ENCODE data around the gene TNIK. TPM values are rescaled to one million over a fixed set of nuclear protein-coding genes. Genes with fewer than 3 reads are reported as not detected.

TNIK gene
- total and polyA plus RNA-seq, 2 of the 4 experiments (the other 2 are of a cell fraction) = 3.4 to 6.3 TPM

DNA sequence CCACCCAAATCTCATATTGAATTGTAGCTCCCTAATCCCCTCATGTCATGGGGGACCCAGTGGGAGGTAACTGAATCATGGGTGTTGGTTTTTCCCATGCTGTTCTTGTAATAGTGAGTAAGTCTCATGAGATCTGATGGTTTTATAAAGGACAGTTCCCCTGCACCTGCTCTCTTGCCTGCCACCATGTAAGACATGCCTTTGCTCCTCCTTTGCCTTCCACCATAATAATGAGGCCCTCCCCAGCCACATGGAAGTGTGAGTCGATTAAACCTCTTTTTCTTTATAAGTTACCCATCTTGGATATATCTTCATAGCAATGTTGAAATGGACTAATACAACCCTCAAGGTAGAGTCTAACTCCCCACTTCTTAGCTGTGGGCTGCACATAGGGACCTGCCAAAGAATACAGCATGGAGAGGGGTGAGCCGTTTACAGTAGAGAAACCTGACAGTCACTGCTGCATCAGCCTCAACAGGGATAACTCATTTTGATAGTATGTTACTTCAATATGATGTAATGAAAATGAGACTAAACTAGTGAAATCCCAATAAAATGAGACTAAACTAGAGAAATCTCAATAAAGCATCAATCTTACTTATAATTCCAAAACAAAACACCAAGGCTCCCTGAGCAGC lies 117.3 kb downstream of the TNIK start:
- H3K56ac ChIP-seq (ENCODE audit: extremely low read depth, insufficient read depth, low read length) = no peak overlapping the region
- no peak overlapping the region for H2AK9ac ChIP-seq (replicated peaks; ENCODE audit: low read depth, low read length, poor library complexity)
- no peak overlapping the region for H4K91ac ChIP-seq (ENCODE audit: insufficient read depth, low read depth, low read length)
- TF ChIP-seq BHLHE40 (IDR thresholded peaks at IDR 0.05; ENCODE audit: low read depth, low read length) = no peak
- TF ChIP-seq MAFK (IDR thresholded peaks at IDR 0.05; ENCODE audit: low read depth, low read length) = no peak
- TF ChIP-seq POLR2A (IDR thresholded peaks at IDR 0.05; ENCODE audit: low read depth, low read length) = no peak
- TF ChIP-seq, protein P1, sequence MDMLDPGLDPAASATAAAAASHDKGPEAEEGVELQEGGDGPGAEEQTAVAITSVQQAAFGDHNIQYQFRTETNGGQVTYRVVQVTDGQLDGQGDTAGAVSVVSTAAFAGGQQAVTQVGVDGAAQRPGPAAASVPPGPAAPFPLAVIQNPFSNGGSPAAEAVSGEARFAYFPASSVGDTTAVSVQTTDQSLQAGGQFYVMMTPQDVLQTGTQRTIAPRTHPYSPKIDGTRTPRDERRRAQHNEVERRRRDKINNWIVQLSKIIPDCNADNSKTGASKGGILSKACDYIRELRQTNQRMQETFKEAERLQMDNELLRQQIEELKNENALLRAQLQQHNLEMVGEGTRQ (IDR thresholded peaks at IDR 0.05; ENCODE audit: low read depth, low read length) = no peak
- no peak for TF ChIP-seq NFE2L2 (IDR thresholded peaks at IDR 0.05; ENCODE audit: low read depth, low read length)
- no peak for TF ChIP-seq MAZ (IDR thresholded peaks at IDR 0.05; ENCODE audit: borderline replicate concordance, low read depth, low read length)
- TF ChIP-seq, protein P2, sequence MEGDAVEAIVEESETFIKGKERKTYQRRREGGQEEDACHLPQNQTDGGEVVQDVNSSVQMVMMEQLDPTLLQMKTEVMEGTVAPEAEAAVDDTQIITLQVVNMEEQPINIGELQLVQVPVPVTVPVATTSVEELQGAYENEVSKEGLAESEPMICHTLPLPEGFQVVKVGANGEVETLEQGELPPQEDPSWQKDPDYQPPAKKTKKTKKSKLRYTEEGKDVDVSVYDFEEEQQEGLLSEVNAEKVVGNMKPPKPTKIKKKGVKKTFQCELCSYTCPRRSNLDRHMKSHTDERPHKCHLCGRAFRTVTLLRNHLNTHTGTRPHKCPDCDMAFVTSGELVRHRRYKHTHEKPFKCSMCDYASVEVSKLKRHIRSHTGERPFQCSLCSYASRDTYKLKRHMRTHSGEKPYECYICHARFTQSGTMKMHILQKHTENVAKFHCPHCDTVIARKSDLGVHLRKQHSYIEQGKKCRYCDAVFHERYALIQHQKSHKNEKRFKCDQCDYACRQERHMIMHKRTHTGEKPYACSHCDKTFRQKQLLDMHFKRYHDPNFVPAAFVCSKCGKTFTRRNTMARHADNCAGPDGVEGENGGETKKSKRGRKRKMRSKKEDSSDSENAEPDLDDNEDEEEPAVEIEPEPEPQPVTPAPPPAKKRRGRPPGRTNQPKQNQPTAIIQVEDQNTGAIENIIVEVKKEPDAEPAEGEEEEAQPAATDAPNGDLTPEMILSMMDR (conservative IDR thresholded peaks at IDR 0.05; ENCODE audit: low read depth, low read length) = no peak
- TF ChIP-seq, protein P3, sequence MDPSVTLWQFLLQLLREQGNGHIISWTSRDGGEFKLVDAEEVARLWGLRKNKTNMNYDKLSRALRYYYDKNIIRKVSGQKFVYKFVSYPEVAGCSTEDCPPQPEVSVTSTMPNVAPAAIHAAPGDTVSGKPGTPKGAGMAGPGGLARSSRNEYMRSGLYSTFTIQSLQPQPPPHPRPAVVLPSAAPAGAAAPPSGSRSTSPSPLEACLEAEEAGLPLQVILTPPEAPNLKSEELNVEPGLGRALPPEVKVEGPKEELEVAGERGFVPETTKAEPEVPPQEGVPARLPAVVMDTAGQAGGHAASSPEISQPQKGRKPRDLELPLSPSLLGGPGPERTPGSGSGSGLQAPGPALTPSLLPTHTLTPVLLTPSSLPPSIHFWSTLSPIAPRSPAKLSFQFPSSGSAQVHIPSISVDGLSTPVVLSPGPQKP (IDR thresholded peaks at IDR 0.05; ENCODE audit: borderline replicate concordance, low read depth, low read length) = no peak
- no peak for TF ChIP-seq CHD1 (IDR thresholded peaks at IDR 0.05; ENCODE audit: low read depth, low read length)
- no peak for TF ChIP-seq CEBPB (IDR thresholded peaks at IDR 0.05; ENCODE audit: low read depth, low read length)
- no peak for TF ChIP-seq RAD21 (IDR thresholded peaks at IDR 0.05; ENCODE audit: low read length)
- no peak for TF ChIP-seq MXI1 (IDR thresholded peaks at IDR 0.05; ENCODE audit: borderline replicate concordance, low read depth, low read length)
- TF ChIP-seq FOS (IDR thresholded peaks at IDR 0.05; ENCODE audit: low read depth, low read length) = no peak
- TF ChIP-seq RCOR1 (IDR thresholded peaks at IDR 0.05; ENCODE audit: insufficient replicate concordance, low read length) = no peak
- TF ChIP-seq RFX5 (IDR thresholded peaks at IDR 0.05; ENCODE audit: low read depth, low read length) = no peak
- no peak for TF ChIP-seq SMC3 (IDR thresholded peaks at IDR 0.05; ENCODE audit: low read depth, low read length)
- no peak overlapping the region for H3K18ac ChIP-seq (ENCODE audit: low read depth, low read length)
- H3K4me1 ChIP-seq (ENCODE audit: control insufficient read depth, insufficient read depth, low read length) = peaks cover 1% of the 10 kb centered on the region; the same call in 1 of the 2 replicates
- H3K79me1 ChIP-seq (ENCODE audit: low read depth in 1 of 2, low read length in 2 of 2) = no peaks in the 10 kb centered on the region
- no peak overlapping the region for H2AK5ac ChIP-seq (ENCODE audit: low read depth, low read length)
- intact Hi-C loops (cut with micrococcal nuclease) = no loop called here
- no CpG with 5 or more reads among the region's 2 CpGs for WGBS, 2 experiments (ENCODE audit: extremely low coverage in 2 of 2, insufficient read length in 1 of 2)
- no peak overlapping the region for H3K23ac ChIP-seq (ENCODE audit: low read depth, low read length)
- H2BK5ac ChIP-seq (ENCODE audit: low read depth, low read length, poor library complexity, severe bottlenecking) = no peak overlapping the region
- no peak overlapping the region for H2AFZ ChIP-seq (replicated peaks; ENCODE audit: low read length, poor library complexity)
- dilution Hi-C loops (cut with HindIII; ENCODE audit: low sequenced_read_pairs, unreplicated experiment) = no loop called here
- no peaks in the 10 kb centered on the region for H3K9me1 ChIP-seq (ENCODE audit: insufficient read depth, low read length)
- H3K36me3 ChIP-seq (ENCODE audit: control insufficient read depth, insufficient read depth, low read length) = no peaks in the 10 kb centered on the region
- BruUV-seq (replicated peaks) = no TSS peak
- no peak overlapping the region for H4K5ac ChIP-seq (ENCODE audit: low read depth, low read length)
- ATAC-seq (ENCODE audit: low read depth) (no peak), DNase-seq (no peak)
- H3K4me2 ChIP-seq (ENCODE audit: low read depth, low read length) = no peak overlapping the region
- no peak overlapping the region for H3K27ac ChIP-seq (ENCODE audit: insufficient read depth, low read length)
- in situ Hi-C loops (cut with MboI; ENCODE audit: low sequenced_read_pairs) = no loop called here
- no peak overlapping the region for H3K4me3 ChIP-seq (ENCODE audit: insufficient read depth, low read depth, low read length)
- H3K14ac ChIP-seq (replicated peaks; ENCODE audit: low read depth, low read length) = no peak overlapping the region
- POLR2A ChIA-PET (ENCODE audit: unreplicated experiment) = no interaction called here
- no peaks in the 10 kb centered on the region for H4K20me1 ChIP-seq (ENCODE audit: insufficient read depth, low read length)
- H2BK15ac ChIP-seq (ENCODE audit: low read depth, low read length) = no peak overlapping the region
- H3K27me3 ChIP-seq (ENCODE audit: control insufficient read depth, insufficient read depth, low read length) = no peaks in the 10 kb centered on the region
- no peak overlapping the region for H4K8ac ChIP-seq (ENCODE audit: low read depth in 2 of 2, low read length in 2 of 2)
- H3K9me3 ChIP-seq (ENCODE audit: control insufficient read depth, insufficient read depth, low read length) = no peaks in the 10 kb centered on the region
- H2BK20ac ChIP-seq (ENCODE audit: low read depth, low read length) = no peak overlapping the region
- H3K9ac ChIP-seq (ENCODE audit: low read depth, low read length) = no peak overlapping the region
- no peak overlapping the region for H2BK120ac ChIP-seq (ENCODE audit: low read depth, low read length)
- H3K4ac ChIP-seq (ENCODE audit: low read depth, low read length) = no peak overlapping the region
- CTCF ChIA-PET = no interaction called here

Data from IMR-90 (cell line).